Tibial nerve (tissue), 4 donors: Measurements from ENCODE around the gene ZXDB. TPM values are rescaled to one million over a fixed set of nuclear protein-coding genes. Genes with fewer than 3 reads are reported as not detected.
"Not testable (repeated sequence)": the region's sequence is repeated elsewhere in the genome, so short reads cannot be mapped to it uniquely, and the experiment has no call there.

Source experiments
- DNase-seq, 2 donors: peaks; one replicate each; pipeline ENCODE4 v3.0.0-alpha.2; 2019; ENCODE audit warnings: low spot score in 2 of 2
- H3K27ac ChIP-seq, 4 donors: fragments of 200-600 bp; sonication (generic) in 3 of 4; one replicate each; pipeline ENCODE4 v1.5.1; 2017 to 2019; ENCODE audit warnings: mild to moderate bottlenecking in 1 of 4
- H3K27me3 ChIP-seq, 2 donors: fragments of 200-600 bp; sonication (generic) in 1 of 2; one replicate each; pipeline versions ENCODE4 v1.5.1 to v1.6.0; 2017 to 2019
- H3K36me3 ChIP-seq, 3 donors: fragments of 200-600 bp; sonication (generic); one replicate each; pipeline ENCODE4 v1.5.1; 2018 to 2019
- H3K4me1 ChIP-seq, 4 donors: fragments of 200-600 bp; sonication (generic) in 3 of 4; one replicate each; pipeline ENCODE4 v1.5.1; 2017 to 2019
- H3K4me3 ChIP-seq, 4 donors: fragments of 200-600 bp; sonication (generic) in 3 of 4; one replicate each; pipeline ENCODE4 v1.5.1; 2017 to 2019; ENCODE audit warnings: mild to moderate bottlenecking in 1 of 4, moderate library complexity in 1 of 4
- H3K9me3 ChIP-seq, 4 donors: fragments of 200-600 bp; sonication (generic) in 3 of 4; one replicate each; pipeline ENCODE4 v1.5.1; 2017 to 2019
- CTCF ChIP-seq, 5 experiments: fragments of 200-600 bp in 3 of 5; fragments of 450-650 bp in 2 of 5; sonication (generic) in 3 of 5; IDR thresholded peaks; one replicate each; pipeline ENCODE4 v1.5.1; 2016 to 2019; ENCODE audit warnings: antibody characterized with exemption in 5 of 5, mild to moderate bottlenecking in 3 of 5, moderate library complexity in 2 of 5
- EP300 ChIP-seq, 2 donors: sonication (generic); formaldehyde crosslinking; IDR thresholded peaks; one replicate each; pipeline ENCODE4 v1.6.1; 2017; ENCODE audit warnings: antibody characterized with exemption in 2 of 2, mild to moderate bottlenecking in 1 of 2
- POLR2A ChIP-seq, 2 donors: fragments of 450-650 bp; IDR thresholded peaks; one replicate each; pipeline ENCODE4 v1.6.1; 2017; ENCODE audit warnings: antibody characterized with exemption in 2 of 2, mild to moderate bottlenecking in 2 of 2, moderate library complexity in 2 of 2
- WGBS, 2 donors: methylation state at CpG; one replicate each; pipeline ENCODE4 v1.1.5; 2018; 5-methylcytosine and 5-hydroxymethylcytosine counted together
- total RNA-seq, 4 donors: library from RNA; depleted of rRNA; stranded (reverse); fragments of >200 nt; gene quantifications; one replicate each; pipeline ENCODE4 v1.1.0, GENCODE V29; 2016

Gene ZXDB
- total RNA-seq, 4 donors from 2014 or later: 9.6 to 18.2 (median 15.1) TPM

- no peak overlapping the region for H3K27ac ChIP-seq
- no peak for DNase-seq
- no peaks in the 10 kb centered on the region for H3K36me3 ChIP-seq
- no peaks in the 10 kb centered on the region for H3K27me3 ChIP-seq
- no peak overlapping the region for H3K4me3 ChIP-seq
- 78 to 79% methylated on average over 4 of the region's 4 CpGs for WGBS, 2 donors
- H3K9me3 ChIP-seq: no peaks in the 10 kb centered on the region
- peaks cover 0 to 6% (median 0%) of the 10 kb centered on the region in 4 donors for H3K4me1 ChIP-seq
- TF ChIP-seq EP300 (IDR thresholded peaks at IDR 0.05) (no peak), POLR2A (IDR thresholded peaks at IDR 0.05) (no peak), CTCF (IDR thresholded peaks at IDR 0.05) (no peak)
Measured at GRCh38 chrX:57586360-57586759, 5.5 kb upstream of the ZXDB start.

- TF ChIP-seq CTCF (IDR thresholded peaks at IDR 0.05): no peak
- TF ChIP-seq EP300 (IDR thresholded peaks at IDR 0.05): no peak
- TF ChIP-seq POLR2A (IDR thresholded peaks at IDR 0.05): no peak
- Histone ChIP-seq H3K4me3 (no peak overlapping the region), H3K4me1 (peaks cover 0 to 6% (median 0%) of the 10 kb centered on the region in 4 donors), H3K36me3 (no peaks in the 10 kb centered on the region), H3K27me3 (no peaks in the 10 kb centered on the region), H3K27ac (no peak overlapping the region), H3K9me3 (no peaks in the 10 kb centered on the region)
- WGBS, 2 donors: 56 to 64% methylated on average over 2 of the region's 2 CpGs
- DNase-seq: no peak
Measured at GRCh38 chrX:57587062-57587461, 4.7 kb upstream of the ZXDB start.

- H3K27ac ChIP-seq: no peak overlapping the region
- 70 to 79% methylated on average over 2 of the region's 2 CpGs for WGBS, 2 donors
- peaks cover 0 to 6% (median 0%) of the 10 kb centered on the region in 4 donors for H3K4me1 ChIP-seq
- TF ChIP-seq POLR2A (IDR thresholded peaks at IDR 0.05) (no peak), EP300 (IDR thresholded peaks at IDR 0.05) (no peak), CTCF (IDR thresholded peaks at IDR 0.05) (no peak)
- H3K27me3 ChIP-seq: no peaks in the 10 kb centered on the region
- H3K36me3 ChIP-seq: no peaks in the 10 kb centered on the region
- no peaks in the 10 kb centered on the region for H3K9me3 ChIP-seq
- no peak for DNase-seq
- H3K4me3 ChIP-seq: no peak overlapping the region
Measured at GRCh38 chrX:57587607-57588006, 4.2 kb upstream of the ZXDB start.

DNA sequence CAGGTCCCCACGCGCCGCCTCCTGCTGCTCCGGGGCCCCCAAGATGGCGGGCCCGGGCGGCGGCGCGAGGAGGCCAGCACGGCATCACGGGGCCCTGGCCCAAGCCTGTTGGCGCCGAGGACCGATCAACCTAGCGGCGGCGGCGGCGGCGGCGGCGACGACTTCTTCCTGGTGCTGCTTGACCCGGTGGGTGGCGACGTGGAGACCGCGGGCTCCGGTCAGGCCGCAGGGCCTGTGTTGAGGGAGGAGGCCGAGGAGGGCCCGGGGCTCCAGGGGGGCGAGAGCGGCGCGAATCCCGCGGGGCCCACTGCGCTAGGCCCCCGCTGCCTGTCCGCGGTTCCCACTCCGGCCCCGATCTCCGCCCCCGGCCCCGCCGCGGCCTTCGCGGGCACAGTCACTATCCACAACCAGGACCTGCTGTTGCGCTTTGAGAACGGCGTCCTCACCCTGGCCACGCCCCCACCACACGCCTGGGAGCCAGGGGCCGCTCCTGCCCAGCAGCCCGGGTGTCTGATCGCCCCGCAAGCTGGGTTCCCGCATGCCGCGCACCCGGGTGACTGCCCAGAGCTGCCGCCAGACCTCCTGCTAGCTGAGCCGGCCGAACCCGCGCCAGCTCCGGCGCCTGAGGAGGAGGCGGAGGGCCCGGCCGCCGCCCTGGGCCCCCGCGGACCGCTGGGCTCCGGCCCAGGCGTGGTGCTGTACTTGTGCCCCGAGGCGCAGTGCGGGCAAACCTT is 516 bp downstream of the ZXDB start:
- DNase-seq, H3K9me3 ChIP-seq, H3K36me3 ChIP-seq, H3K27me3 ChIP-seq: not testable (repeated sequence)
- peak overlapping the region; percentile 86 to 99 (median 94) for H3K27ac ChIP-seq
- WGBS, 2 donors: 0 to 38% methylated on average over 4 to 53 of the region's 84 CpGs
- H3K4me3 ChIP-seq: peak overlapping the region; percentile 50 to 71 (median 56)
- TF ChIP-seq POLR2A (IDR thresholded peaks at IDR 0.05): peak in 1 of 2 donors; percentile 25
- H3K4me1 ChIP-seq: peaks cover 0 to 36% (median 6%) of the 10 kb centered on the region in 4 donors

DNA sequence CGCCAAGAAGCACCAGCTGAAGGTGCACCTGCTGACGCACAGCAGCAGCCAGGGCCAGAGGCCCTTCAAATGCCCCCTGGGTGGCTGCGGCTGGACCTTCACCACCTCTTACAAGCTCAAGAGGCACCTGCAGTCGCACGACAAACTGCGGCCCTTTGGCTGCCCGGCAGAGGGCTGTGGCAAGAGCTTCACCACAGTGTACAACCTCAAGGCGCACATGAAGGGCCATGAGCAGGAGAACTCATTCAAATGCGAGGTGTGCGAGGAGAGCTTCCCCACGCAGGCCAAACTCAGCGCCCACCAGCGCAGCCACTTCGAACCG is 1.0 kb downstream of the ZXDB start:
- H3K27ac ChIP-seq: peak overlapping the region; percentile 86 to 99 (median 94)
- 64% methylated on average over 12 of the region's 15 CpGs; no CpG with 5 or more reads in 1 of the 2 donors for WGBS, 2 donors
- H3K9me3 ChIP-seq, H3K36me3 ChIP-seq, DNase-seq, H3K27me3 ChIP-seq: not testable (repeated sequence)
- H3K4me1 ChIP-seq: peaks cover 0 to 41% (median 6%) of the 10 kb centered on the region in 4 donors
- H3K4me3 ChIP-seq: peak overlapping the region; percentile 50 to 71 (median 56)

GRCh38 chrX:57595381-57595811 is 3.6 kb downstream of the ZXDB start:
- Histone ChIP-seq H3K4me1 (peaks cover 0 to 42% (median 6%) of the 10 kb centered on the region in 4 donors), H3K9me3 (no peaks in the 10 kb centered on the region), H3K27ac (no peak overlapping the region), H3K36me3 (no peaks in the 10 kb centered on the region), H3K4me3 (peak overlapping the region in 1 of 4 donors; percentile 7), H3K27me3 (no peaks in the 10 kb centered on the region)
- TF ChIP-seq EP300 (IDR thresholded peaks at IDR 0.05): no peak
- TF ChIP-seq CTCF (IDR thresholded peaks at IDR 0.05): no peak
- no peak for TF ChIP-seq POLR2A (IDR thresholded peaks at IDR 0.05)
- no peak for DNase-seq
- 30 to 59% methylated on average over 1 of the region's 1 CpG for WGBS, 2 donors
